ENCODE data around the gene POFUT2. TPM values are rescaled to one million over a fixed set of nuclear protein-coding genes. Genes with fewer than 3 reads are reported as not detected.

The POFUT2 gene
- total RNA-seq, 2 donors from 2014 or later = 18.1 to 20.3 TPM

- ATAC-seq (no peak), DNase-seq (peak; percentile 18)
- intact Hi-C loops (cut with DNase I) = no loop called here
These were observed 39.9 kb upstream of the POFUT2 start for GRCh38 chr21:45327441-45328197.

- ATAC-seq (no peak), DNase-seq (peak; percentile 16)
- intact Hi-C loops (cut with DNase I) = no loop called here
These were observed 39.3 kb upstream of the POFUT2 start for GRCh38 chr21:45326891-45327440.

- intact Hi-C loops (cut with DNase I) = no loop called here
- peak in 1 of 2 donors; percentile 1 for ATAC-seq
- peak; percentile 7 for DNase-seq
These were observed 38.6 kb upstream of the POFUT2 start for GRCh38 chr21:45326169-45326851.

DNA sequence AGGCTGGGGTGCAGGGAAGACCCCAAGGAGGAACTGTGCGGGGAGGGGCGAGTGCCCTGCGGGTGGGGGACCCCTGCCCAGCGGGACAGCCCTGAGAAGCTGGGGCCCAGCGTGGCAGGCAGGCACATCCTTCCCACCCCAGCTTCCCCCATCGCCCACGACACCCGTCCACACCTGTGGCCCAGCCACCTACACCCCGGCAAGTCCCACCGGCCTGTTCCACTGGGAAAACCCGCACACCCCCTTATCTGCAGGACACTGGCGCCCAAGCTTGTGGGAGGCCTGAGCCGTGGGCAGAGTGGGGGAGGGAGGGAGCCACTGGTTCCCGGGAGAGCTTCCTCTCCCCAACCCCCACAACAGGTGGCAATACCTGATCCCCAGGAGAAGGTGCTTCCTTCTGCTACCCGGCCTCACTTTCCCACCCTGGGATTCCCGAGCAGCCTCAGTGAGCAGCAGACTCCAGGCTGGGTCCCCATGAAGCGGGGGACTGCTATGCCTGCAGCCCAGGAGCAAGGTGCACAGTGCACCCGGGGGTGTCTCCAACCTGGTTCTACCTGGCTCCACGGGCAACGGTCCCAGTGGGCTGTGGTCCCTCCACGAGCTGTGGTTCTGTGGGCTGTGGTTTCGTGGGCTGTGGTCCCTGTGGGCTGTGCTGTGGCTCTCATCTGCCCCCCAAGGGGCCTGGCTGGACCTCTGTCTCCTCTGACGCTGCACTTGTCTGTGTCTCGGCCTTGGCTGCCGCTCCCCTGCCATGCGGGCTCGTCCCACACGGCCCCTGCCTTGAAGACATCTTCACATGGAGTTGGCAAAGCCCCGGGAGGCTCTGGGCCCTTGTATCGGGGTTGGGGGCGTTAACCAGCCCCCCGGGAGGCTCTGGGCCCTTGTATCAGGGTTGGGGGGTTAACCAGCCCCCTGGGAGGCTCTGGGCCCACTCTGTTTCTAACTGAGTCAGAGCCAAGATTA, 37.8 kb upstream of the POFUT2 start:
- DNase-seq (peak; percentile 27), ATAC-seq (no peak)
- intact Hi-C loops (cut with DNase I) = no loop called here

GRCh38 chr21:45324489-45325205, 37.0 kb upstream of the POFUT2 start:
- ATAC-seq = no peak
- intact Hi-C loops (cut with DNase I) = no loop called here

DNA sequence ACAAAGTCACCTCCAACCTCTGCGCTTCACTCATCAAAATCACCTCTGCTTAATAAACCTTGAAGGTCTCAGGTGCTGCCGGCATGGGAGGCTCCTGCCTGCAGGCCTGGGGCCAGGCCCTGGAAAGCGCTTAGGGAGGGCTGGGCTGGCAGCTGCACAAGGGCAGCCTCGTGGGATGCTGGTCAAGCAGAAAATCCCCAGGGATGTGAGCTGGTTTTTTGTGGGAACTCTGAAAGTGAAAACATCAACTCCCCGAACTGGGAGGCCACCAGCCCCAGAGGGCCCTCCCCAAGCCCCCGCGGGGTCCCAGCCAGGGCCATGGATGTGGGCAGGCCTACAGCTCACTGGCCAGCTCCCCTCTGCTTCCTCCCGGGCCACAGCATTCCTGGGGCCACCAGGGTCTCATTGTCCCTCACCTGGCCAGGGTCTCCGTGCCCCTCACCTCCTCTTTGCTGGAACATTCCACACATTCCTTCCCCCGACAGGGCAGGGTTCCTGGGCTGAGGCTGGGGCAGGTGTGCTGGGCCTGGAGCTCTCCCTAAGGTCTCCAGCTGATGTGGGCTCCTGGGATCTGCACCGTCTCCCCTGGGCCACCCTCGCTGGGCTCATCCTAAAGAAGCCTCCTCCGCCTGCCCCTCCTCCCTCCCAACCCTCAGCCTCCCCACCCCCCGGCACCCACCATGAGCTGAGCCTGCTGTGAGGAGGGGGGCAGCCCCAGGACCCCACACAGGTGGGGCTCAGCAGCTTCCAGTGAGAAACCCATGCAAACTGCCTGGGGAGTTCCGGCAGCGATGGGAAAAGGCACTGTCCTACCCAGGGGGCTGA, 36.0 kb upstream of the POFUT2 start:
- ATAC-seq = no peak
- peak; percentile 22 for DNase-seq
- intact Hi-C loops (cut with DNase I) = no loop called here

More at GRCh38 chr21:45324489-45325205, 37.0 kb upstream of the POFUT2 start:
- peak; percentile 42 for DNase-seq

DNA sequence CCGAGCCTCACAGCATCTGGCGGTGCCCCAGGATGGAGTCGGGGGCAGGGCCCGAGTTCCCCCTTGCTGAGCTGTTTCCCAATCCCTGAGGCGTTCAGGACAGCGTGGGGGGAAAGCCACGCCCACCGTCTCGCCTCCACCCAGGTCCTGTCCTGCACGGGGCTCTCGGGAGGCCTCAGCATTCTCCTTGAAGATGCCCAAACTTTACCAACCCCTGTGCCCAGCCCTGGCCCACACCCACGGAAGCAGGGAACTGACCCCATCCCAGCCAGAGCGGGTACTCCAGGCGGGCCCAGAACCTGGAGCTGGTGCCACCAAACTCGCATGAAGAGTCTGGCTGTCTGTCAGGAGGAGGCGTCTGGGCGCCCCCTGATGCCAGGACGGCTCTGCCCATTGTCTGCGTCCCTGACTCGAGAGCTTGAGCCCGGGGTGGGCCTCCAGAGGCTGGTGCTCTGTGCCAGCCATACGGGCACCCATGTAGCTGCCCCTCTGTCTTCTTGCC, 35.3 kb upstream of the POFUT2 start:
- peak in 1 of 2 donors; percentile 3 for ATAC-seq
- peak; percentile 54 for DNase-seq
- intact Hi-C loops (cut with DNase I) = no loop called here

DNA sequence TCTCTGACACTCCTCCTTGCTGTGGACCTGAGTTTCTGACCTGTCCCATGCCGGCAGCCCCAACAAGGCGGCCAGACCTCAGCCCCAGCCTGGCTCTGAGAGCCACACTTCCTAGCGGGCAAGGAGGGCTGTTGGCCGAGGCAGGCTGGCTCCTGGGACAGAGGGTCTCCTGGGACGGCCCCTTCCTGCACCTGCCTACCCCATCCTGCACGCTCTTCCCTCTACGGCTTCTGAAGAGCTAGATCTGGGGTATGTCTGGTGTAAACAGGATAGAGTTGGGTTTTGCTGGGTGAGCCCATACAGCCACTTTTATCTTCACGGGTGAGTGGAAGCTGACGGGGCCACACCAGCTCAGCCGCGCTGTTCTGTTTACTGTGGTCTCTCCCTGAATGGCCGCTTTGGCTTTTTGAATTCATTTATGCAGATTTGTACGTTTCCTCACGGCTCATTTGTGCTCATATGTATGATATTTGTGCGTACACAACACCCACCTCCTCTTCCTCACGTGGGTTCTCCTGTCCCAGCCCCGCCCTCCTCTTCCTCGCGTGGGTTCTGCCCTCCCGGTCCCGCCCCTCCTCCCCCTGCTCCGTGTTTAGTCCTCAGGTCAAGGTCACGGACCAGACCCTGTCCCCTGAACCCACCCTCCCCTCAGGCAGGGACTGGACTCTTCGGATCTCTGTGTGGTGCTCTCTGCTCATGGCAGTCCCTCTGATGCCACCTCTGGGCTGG, 34.7 kb upstream of the POFUT2 start:
- no peak for DNase-seq
- intact Hi-C loops (cut with DNase I) = no loop called here
- no peak for ATAC-seq

GRCh38 chr21:45320261-45321025, 32.7 kb upstream of the POFUT2 start:
- ATAC-seq (peak in 1 of 2 donors; percentile 5), DNase-seq (peak; percentile 53)
- intact Hi-C loops (cut with DNase I) = no loop called here

DNA sequence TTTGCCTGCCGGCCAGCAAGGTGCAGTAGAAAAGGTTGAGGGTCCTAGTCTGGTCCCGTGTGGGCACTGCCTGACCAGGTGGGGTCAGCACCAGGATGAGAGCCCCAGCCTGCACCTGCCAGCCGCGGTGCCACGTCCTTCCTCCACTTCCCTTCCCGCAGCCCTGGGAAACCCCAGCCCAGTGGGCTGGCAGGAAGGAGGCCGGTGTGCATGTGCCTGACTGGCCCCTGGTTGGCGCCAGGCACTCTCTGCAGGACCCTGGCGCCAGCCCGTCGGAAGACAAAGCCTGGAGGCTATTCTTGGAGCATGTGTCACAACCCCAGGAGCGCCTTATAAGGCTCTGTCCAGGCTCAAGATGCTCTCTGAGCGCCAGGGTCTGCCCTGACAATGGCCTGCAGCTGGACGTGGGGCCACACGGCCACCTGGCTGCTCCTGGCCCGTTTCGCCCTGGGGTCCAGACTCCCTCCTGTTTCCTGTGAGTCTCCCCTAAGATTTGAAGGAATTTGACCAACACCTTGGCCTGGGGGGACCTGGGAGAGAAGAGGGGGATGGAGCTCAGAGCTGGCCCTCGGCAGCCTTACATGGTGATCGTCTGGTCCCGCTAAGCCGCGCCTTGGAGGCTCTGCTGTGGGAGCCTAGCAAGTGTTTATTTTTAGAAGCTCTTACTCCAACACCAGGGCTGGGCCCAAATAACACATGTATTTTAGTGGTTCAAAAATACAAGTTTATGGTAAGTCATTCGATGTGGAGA, 31.9 kb upstream of the POFUT2 start:
- DNase-seq (peak; percentile 74), ATAC-seq (peak; percentile 75 to 76)
- intact Hi-C loops (cut with DNase I) = loop anchor here in 1 of 2 donors (5.0 kb wide), 1 partner anchor 38 kb away; no protein-coding TSS in a partner anchor

DNA sequence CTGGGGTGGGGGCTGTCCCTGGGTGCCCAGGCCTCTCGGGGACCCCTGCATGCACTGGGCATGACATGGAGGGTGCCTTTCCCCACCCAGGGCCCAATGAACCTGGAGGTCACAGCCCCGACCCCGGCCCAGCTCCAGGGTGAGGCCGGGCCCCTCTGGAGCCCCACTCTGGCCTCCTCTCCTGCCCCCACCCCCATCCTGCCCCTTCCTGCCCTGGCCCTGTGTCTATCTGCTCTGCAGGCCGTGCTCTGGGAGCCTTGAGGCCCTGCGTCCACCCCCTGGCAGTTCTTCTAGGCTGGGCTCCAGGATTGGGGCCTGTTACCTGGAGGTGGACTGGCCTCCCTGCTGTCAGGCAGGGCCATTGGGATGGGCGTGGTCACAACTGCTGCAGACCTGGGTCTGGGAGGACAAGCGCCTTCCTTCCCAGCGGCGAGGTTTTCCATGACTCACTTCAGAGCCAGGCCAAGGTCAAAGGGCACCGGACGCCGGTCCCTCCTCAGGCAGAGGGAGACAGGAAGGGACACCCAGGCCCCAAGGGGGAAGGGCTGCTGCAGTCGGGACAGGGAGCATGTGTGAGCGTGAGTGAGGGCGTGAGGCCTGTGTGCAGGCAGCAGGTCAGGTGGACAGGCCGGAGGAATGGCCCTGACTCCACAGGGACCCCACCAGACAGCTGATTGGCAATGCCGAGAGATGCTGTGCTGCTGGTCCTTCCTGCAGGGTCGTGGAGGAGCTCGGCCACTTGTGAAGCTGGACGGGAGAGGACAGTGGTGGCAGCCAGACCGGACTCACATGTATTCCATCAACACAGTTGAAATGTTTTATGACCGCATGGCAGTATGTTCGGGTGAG, 31.1 kb upstream of the POFUT2 start:
- intact Hi-C loops (cut with DNase I) = loop anchor here in 1 of 2 donors (5.0 kb wide), 1 partner anchor 39 kb away; no protein-coding TSS in a partner anchor
- DNase-seq (peak; percentile 90), ATAC-seq (peak; percentile 50 to 71)

DNA sequence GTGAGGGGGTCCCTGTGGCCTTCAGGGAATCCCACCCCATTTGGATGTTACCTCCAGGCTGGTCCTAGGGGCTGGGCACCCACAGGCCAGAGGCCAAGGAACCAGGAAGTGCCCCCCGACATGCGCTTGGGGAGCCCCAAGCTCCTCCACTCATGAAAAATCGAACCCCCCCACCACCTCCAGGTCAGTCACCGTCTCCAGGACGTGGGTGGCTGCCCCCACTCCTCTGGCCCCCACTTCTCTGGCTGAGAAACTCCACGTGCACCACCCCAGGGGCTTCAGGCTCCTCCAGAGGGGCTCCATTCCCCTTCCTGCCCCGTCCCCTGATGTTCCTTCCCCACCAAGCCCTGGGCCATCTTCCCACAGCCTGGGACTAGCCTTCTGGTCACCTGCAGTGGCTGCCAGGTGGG, 30.5 kb upstream of the POFUT2 start:
- intact Hi-C loops (cut with DNase I) = loop anchor here in 1 of 2 donors (5.0 kb wide), 1 partner anchor 39 kb away; no protein-coding TSS in a partner anchor
- ATAC-seq = no peak
- DNase-seq = peak; percentile 21

- intact Hi-C loops (cut with DNase I) = loop anchor here in 1 of 2 donors (5.0 kb wide), 1 partner anchor 40 kb away; no protein-coding TSS in a partner anchor
- peak; percentile 44 for DNase-seq
- ATAC-seq = peak in 1 of 2 donors; percentile 4
These were observed 29.9 kb upstream of the POFUT2 start for GRCh38 chr21:45317398-45318145.
